HL-60 (cell line): Measurements from ENCODE around the gene TTC12.

ENCODE experiments used
- DNase-seq, 2 experiments: peaks; one replicate each; pipeline ENCODE4 v3.0.0-alpha.2; 2010 to 2020; ENCODE audit warnings: low read depth in 1 of 2, low spot score in 1 of 2
- H3K27ac ChIP-seq: fragments of 250-450 bp; sonication (Bioruptor Pico); replicated peaks from 2 replicates; pipeline ENCODE4 v1.5.1; 2020; ENCODE audit warnings: mild to moderate bottlenecking, moderate library complexity
- H3K27me3 ChIP-seq: fragments of 250-450 bp; sonication (Bioruptor Pico); 2 replicates; pipeline ENCODE4 v1.5.1; 2021; ENCODE audit warnings: mild to moderate bottlenecking, moderate library complexity; ENCODE audit not compliant: insufficient read depth, poor library complexity, severe bottlenecking
- H3K4me3 ChIP-seq: replicated peaks from 2 replicates; pipeline ENCODE4 v1.5.1; 2011; ENCODE audit warnings: mild to moderate bottlenecking, control low read depth, low read length; ENCODE audit not compliant: insufficient read depth
- GABPA ChIP-seq: IDR thresholded peaks from 2 replicates; pipeline ENCODE4 v1.6.1; 2012; ENCODE audit warnings: low read depth
- POLR2AphosphoS5 ChIP-seq: IDR thresholded peaks from 2 replicates; pipeline ENCODE4 v1.6.1; 2012; ENCODE audit warnings: low read depth
- REST ChIP-seq: IDR thresholded peaks from 2 replicates; pipeline ENCODE4 v1.6.1; 2012; ENCODE audit warnings: low read depth; ENCODE audit not compliant: insufficient replicate concordance
- SPI1 ChIP-seq: IDR thresholded peaks from 2 replicates; pipeline ENCODE4 v1.6.1; 2012; ENCODE audit warnings: low read depth, mild to moderate bottlenecking, borderline replicate concordance
- TF ChIP-seq, protein P1 (sequence below): IDR thresholded peaks from one replicate; pipeline ENCODE4 v1.5.1; 2011; ENCODE audit warnings: low read length, control low read depth, inconsistent platforms; ENCODE audit not compliant: insufficient read depth

The TTC12 gene

DNA sequence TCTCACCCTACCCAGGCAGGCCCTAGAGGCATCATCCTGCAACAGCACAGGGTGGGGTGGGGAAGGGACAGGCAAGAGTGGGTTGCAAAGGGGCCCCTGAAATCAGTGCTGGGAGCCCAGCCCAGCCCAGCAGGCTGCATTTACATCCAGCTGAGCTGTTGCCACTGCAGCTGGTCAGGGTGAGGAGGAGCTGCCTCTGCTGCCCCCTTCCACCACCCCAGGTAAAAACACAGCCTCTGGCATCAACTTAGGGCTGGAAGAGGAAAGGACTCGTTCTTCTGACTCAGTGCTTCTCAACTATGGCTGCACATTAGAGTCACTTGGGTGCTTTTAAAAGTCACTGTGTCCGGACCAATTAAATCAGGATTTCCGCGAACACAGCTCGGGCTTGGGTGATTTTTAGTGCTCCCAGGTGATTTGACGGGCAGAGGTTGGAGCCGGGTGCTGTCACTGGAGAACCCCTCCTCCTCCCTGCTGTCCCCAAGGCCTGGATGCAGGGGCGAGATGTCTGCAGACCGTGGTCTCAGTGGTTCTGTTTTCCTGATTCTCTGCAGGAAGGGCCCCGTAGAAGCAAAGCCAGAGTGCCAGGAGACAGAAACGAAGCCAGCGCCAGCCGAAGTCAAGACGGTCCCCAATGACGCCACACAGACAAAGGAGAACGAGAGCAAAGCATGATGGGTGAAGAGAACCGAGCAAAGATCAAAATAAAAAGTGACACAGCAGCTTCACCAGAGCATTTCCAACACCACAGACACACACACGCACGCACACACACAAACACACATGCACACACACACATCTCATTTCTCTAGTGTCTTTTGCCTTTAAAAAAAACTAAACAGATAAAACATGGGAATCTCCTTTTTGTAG is 39.4 kb upstream of the TTC12 start:
- no peak overlapping the region for H3K27ac ChIP-seq
- H3K4me3 ChIP-seq = no peak overlapping the region
- no peak for DNase-seq
- TF ChIP-seq, protein P1, sequence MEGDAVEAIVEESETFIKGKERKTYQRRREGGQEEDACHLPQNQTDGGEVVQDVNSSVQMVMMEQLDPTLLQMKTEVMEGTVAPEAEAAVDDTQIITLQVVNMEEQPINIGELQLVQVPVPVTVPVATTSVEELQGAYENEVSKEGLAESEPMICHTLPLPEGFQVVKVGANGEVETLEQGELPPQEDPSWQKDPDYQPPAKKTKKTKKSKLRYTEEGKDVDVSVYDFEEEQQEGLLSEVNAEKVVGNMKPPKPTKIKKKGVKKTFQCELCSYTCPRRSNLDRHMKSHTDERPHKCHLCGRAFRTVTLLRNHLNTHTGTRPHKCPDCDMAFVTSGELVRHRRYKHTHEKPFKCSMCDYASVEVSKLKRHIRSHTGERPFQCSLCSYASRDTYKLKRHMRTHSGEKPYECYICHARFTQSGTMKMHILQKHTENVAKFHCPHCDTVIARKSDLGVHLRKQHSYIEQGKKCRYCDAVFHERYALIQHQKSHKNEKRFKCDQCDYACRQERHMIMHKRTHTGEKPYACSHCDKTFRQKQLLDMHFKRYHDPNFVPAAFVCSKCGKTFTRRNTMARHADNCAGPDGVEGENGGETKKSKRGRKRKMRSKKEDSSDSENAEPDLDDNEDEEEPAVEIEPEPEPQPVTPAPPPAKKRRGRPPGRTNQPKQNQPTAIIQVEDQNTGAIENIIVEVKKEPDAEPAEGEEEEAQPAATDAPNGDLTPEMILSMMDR = no peak
- TF ChIP-seq SPI1 = no peak
- TF ChIP-seq POLR2AphosphoS5 = no peak
- no peak for TF ChIP-seq GABPA
- no peak for TF ChIP-seq REST
- H3K27me3 ChIP-seq = peaks cover 4% of the 10 kb centered on the region

DNA sequence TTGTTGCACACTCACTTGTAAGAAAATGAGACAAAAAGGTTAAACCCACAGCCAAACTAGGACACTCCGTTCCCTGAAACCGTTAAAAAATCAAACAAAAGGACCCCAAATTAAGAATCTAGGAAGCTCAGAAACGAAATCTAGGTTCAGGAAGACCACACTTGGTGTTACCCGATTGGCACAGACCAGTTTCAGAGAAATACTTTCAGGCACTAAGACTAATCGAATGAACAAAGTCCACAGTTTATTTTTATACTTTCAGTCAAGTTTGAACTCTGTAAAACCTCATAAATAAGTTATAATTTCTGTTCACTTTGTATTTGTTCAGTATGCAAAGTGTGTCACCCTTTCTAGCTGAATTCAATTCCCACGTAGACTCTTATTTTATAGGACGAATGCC is 38.8 kb upstream of the TTC12 start:
- no peak overlapping the region for H3K4me3 ChIP-seq
- H3K27me3 ChIP-seq = peaks cover 4% of the 10 kb centered on the region
- TF ChIP-seq POLR2AphosphoS5 (no peak), SPI1 (no peak), REST (no peak), GABPA (no peak)
- TF ChIP-seq, protein P1 = no peak
- H3K27ac ChIP-seq = no peak overlapping the region
- DNase-seq = no peak

- Histone ChIP-seq H3K4me3 (no peak overlapping the region), H3K27ac (no peak overlapping the region), H3K27me3 (peaks cover 4% of the 10 kb centered on the region)
- TF ChIP-seq POLR2AphosphoS5 = no peak
- TF ChIP-seq GABPA = no peak
- TF ChIP-seq SPI1 = no peak
- TF ChIP-seq, protein P1 = no peak
- no peak for TF ChIP-seq REST
- no peak for DNase-seq
Measured at GRCh38 chr11:113276466-113276865, 37.9 kb upstream of the TTC12 start.
